CD4-positive, alpha-beta T cell treated with Interleukin-1 beta for 1 hour (primary cell): ENCODE measurements around the gene RNF181.
"Not testable (repeated sequence)": the region's sequence is repeated elsewhere in the genome, so short reads cannot be mapped to it uniquely, and the experiment has no call there.

Experiments
- DNase-seq, 2 donors: peaks; one replicate each; pipeline ENCODE4 v3.0.0-alpha.2; 2020 to 2022

RNF181 gene

DNA sequence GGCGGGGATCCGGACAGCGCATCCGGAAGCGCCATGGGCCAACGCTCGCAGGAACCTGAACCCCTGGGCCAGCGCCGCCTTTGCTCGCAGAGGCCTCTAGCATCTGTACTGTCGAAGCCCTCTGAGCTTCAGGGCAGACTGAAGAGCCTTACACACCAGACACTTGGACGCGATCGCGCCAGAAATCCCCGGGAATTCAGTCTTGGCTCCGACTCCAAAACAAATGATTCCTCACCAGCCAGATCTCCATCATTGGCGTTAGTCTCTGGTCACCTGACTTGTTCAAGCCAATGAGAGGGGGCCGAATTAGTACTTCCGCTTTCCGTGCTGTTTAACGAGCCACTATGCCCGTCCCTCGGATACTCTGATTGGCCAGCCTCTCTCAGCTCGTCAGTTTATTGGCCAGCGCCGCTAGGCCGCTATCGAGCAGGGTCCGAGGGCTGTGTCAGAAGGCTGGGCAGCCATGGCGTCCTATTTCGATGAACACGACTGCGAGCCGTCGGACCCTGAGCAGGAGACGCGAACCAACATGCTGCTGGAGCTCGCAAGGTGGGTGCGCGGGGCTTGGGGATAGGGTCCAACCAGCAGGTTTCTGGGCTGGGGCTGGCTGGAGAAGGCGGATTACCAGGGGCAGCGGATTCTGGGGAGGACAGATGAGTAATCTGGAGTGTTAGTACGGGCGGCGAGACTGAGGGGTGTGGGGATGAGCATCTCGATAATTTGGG, at the start of gene RNF181:
Gene RNF181 (plus strand): TSS at position 445 of the 725 bp plus-strand sequence. CDS start 19 bp downstream, at position 464.
- DNase-seq, result peak; percentile 94 to 95

- DNase-seq, result no peak
Observed at GRCh38 chr2:85545780-85546240, 49.7 kb upstream of the RNF181 start.

- no peak for DNase-seq
Observed at GRCh38 chr2:85547089-85547858, 48.3 kb upstream of the RNF181 start.

GRCh38 chr2:85547859-85548607, 47.5 kb upstream of the RNF181 start:
- no peak for DNase-seq

- DNase-seq, result no peak
Observed at GRCh38 chr2:85548608-85548900, 47.0 kb upstream of the RNF181 start.

GRCh38 chr2:85549095-85549494, 46.5 kb upstream of the RNF181 start:
- DNase-seq, result no peak

GRCh38 chr2:85549826-85550225, 45.7 kb upstream of the RNF181 start:
- no peak for DNase-seq

DNA sequence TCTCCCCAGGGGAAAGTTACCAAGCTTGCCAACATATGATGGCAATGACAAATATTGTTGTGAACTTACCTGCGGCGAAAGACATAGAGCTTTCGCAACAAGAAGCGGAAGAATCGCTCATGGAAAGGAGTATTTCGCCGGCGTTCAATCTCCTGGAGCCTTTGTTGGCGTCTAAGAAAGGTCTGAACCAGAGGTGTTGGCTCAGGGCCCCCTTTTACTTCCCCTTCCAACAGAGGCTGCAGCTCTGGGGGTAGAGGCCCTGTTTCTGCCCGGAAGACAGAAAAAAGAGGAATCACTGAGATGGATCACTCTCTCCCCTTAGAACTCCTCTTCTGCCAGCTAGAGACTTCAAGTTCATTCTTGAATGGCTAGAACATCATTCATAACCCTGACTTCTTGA, 45.1 kb upstream of the RNF181 start:
- DNase-seq, result peak in 1 of 2 donors; percentile 11

GRCh38 chr2:85551698-85552678, 43.6 kb upstream of the RNF181 start:
- DNase-seq, result peak; percentile 86 to 91

DNA sequence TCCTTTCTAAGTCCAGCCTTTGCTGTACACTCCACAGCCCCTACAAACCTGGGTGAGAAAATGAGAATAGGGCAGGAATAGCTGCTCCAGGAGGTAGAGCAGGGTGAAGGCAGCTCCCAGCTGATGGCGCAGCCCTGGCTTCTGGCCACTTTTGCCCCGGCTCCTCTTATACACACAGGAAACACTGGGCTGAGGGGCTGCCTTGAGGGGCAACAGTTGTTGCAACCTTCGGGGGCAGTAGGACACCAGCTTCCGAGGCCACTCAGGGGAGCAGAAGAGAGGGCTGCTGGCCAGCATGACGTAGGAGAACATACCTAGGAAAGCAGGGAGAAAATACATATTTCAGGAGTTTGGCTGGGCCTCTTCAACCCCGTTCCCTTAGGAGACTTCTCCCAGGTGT, 42.4 kb upstream of the RNF181 start:
- no peak for DNase-seq

DNA sequence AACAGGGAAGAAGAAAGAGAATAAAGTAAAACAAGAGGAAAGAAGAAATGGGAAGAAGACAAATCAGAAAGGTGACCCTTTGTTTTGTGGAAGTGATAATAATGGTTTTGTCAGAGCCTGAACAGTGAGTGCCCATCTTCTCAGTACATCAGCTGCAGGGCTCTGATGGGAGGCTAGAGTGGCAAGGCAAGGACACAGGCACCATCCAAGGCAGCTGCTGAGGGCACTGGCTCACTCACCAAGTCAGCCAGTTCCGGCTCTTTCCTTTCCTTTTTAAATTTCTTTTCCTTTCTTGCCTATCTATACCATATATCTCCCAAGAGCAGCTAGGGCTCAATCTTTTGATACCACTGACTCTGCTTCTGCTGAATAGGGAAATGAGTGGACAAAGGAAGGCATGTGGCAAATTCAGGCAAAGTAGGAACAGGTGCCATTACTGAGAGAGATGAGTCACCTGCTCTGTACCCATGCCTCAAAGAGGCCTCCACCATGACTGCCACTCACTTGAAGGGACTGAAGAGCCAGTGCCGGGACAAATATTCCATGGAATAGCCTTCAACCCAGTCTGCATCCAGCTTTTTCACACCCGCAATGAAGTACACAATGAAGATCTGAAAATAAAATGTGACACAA, 40.4 kb upstream of the RNF181 start:
- no peak for DNase-seq

GRCh38 chr2:85557130-85557529, 38.4 kb upstream of the RNF181 start:
- DNase-seq, result no peak

- DNase-seq, result no peak
Observed at GRCh38 chr2:85558160-85558559, 37.4 kb upstream of the RNF181 start.

DNA sequence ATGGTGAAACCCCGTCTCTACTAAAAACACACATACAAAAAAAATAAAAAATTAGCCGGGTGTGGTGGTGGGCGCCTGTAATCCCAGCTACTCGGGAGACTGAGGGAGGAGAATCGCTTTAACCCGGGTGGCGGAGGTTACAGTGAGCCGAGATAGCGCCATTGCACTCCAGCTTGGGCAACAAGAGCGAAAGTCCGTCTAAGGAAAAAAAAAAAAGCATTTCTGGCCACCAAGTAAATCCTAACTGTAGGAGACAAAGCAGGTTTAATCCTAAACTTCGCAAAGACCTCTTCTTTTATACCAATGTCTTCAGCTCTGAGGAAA, 35.2 kb upstream of the RNF181 start:
- not testable (repeated sequence) for DNase-seq

DNA sequence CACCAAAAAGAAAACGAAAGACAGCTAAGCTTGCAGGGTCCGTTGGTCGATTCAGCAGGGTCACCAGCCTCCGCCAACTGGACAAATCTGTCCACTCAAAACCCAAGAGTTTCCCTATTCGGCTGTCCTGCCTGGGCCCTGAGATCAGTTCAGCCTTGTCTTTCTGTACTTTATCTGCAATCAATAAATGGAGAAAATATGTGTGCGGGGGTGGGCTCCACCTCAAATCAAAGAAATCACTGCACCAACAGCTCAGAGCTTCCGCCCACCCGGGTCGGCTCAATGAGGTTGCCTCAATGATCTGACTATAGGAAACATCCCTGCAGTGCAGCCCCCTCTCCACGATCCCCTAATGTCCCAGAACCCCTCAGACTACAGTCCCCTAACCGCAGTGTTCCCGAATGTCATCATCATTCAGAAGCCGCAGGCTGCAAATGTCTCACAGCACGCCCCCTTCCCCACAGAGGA, 34.7 kb upstream of the RNF181 start:
- DNase-seq, result no peak

DNA sequence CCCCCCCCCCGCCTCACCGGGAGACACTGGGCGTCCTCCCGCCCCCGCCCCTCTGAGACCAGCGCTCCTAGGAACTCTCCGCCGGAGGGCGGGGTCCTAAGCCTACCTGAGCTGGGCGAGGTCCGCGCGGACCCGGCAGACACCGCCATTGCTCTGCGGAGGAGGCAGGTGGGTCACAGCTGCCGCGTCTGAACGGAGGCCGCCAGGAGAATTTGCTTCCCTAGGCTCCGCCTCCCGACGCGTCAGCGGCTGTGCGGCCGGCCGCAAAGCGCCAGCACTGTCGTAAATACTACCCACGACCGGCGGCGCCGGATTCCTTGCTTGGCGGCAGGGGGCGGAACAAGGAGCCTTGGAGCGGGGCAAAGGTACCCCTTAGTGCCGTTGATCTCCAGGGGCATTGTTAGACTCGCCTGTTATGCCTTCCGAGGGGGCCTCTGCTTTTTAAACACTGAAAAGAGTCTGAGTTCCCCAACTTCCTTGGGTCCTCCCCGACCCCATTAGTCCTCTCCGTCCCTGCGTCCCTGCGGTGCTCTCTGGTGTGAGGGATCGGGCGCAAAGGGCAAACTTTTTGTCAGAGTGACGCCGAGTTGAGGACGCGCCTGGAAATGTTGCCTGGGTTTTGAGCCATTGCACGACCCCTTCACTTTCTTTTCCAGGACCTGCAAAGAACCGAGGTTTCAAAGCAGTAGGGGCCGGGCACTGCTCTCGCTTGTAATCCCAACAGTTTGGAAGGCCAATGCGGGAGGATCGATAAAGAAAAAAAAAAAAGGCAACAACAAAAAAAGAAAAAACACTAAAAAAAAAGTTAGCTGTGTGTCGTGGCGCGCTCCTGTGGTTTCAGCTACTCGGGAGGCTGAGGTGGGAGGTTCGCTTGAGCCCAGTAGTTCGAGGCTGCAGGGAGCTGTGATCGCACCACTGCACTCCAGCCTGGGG, 34.0 kb upstream of the RNF181 start, which contains the start of gene GGCX:
Gene GGCX (minus strand): TSS at position 214 of the 933 bp plus-strand sequence. CDS start 65 bp downstream, at position 149.
- peak; percentile 95 for DNase-seq

DNA sequence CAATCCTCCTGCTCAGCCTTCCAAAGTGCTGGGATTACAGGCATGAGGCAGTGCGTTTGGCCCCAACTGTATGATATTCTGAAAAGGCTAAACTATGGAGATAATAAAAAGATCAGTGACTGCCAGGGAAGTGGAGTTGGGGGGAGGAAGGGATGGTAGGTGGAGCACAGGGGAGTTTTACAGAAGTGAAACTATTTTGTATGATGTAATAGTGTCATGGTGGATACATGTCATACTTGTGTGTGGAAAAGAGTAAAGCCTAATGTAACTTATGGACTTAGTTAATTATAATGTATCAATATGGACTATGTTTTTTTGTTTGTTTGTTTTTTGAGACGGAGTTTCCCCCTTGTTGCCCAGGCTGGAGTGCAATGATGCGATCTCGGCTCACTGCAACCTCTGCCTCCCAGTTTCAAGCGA, 31.4 kb upstream of the RNF181 start:
- no peak for DNase-seq

DNA sequence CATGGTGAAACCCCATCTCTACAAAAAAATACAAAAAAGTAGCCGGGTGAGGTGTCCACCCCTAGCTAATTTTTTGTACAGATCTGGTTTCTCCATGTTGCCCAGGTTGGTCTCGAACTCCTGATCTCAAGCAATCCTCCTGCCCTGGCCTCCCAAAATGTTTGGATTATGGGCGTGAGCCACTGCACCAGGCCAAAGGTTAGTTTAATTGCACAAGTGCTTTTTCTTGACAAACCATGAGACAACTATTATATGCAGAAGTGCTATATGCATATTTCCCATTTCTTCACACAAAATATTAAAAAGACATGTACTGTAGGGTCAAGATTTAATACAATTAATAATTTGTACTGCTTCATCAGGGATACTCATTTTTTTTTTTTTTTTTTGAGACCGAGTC, 29.3 kb upstream of the RNF181 start:
- no peak for DNase-seq

GRCh38 chr2:85575739-85576138, 19.8 kb upstream of the RNF181 start:
- DNase-seq, result no peak

DNA sequence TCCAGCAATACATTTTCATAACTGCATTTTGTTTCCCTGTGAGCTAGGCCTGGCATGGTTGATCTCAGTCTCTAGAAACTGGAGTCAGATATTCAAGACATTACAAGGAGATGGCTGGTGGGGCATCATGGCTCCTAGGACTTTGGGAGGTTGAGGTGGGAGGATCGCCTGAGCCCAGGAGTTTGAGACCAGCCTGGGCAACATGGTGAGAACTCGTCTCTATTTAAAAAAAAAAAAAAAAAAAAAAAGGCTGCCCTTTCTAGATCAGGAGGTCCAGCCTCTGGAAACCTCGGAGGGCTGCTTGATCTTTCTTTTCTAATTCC, 18.5 kb upstream of the RNF181 start:
- no peak for DNase-seq
